Erythroblast (primary cell): Measurements from ENCODE around the gene PCCB.

Experiments used
- GATA1 ChIP-seq: IDR thresholded peaks from 2 replicates; pipeline ENCODE4 v1.6.1; 2011; ENCODE audit warnings: low read depth, mild to moderate bottlenecking, control low read depth, low read length, moderate library complexity
- POLR2A ChIP-seq: IDR thresholded peaks from 2 replicates; pipeline ENCODE4 v1.6.1; 2011; ENCODE audit warnings: mild to moderate bottlenecking, low read length

GRCh38 chr3:136262559-136262958 is 12.4 kb downstream of the PCCB start:
- TF ChIP-seq POLR2A (no peak), GATA1 (no peak)
